PC-3 (cell line): ENCODE results near the gene IFNL1. TPM values are rescaled to one million over a fixed set of nuclear protein-coding genes. Genes with fewer than 3 reads are reported as not detected.

Source experiments
- ATAC-seq: fragments of 200-7000 bp; cut with Tn5 transposase; 2 replicates; pipeline ENCODE4 v1.9.1; 2020; ENCODE audit warnings: mild to moderate bottlenecking, moderate library complexity
- BruUV-seq: library from RNA; stranded (reverse); fragments of 400-500 nt; replicated peaks from 2 replicates; lab custom pipeline; 2021; lab: Mats Ljungman, UMichigan
- CTCF ChIA-PET: fragments of 300-600 bp; sonication (Branson Sonifier 250); formaldehyde crosslinking; loops from one replicate; lab custom pipeline; 2022; ENCODE audit warnings: antibody characterized with exemption; lab: Charles Lee
- POLR2A ChIA-PET: fragments of 300-600 bp; sonication (Branson Sonifier 250); formaldehyde crosslinking; loops from one replicate; lab custom pipeline; 2022; ENCODE audit warnings: antibody characterized with exemption; ENCODE audit not compliant: unreplicated experiment; lab: Charles Lee
- DNase-seq: peaks from one replicate; pipeline ENCODE4 v3.0.0-alpha.2; 2015
- H2AFZ ChIP-seq: fragments of 300-600 bp; sonication (generic); 2 replicates; pipeline ENCODE4 v1.6.0; 2016; ENCODE audit warnings: antibody characterized with exemption, low read length
- H3F3A ChIP-seq: fragments of 300-600 bp; sonication (generic); one replicate; pipeline ENCODE4 v1.6.0; 2017; ENCODE audit warnings: antibody characterized with exemption, low read length, control low read depth, mild to moderate bottlenecking; ENCODE audit not compliant: unreplicated experiment
- H3K27ac ChIP-seq: fragments of 300-600 bp; sonication (generic); 2 replicates; pipeline ENCODE4 v1.5.1; 2016; ENCODE audit warnings: mild to moderate bottlenecking, low read length
- H3K27me3 ChIP-seq: fragments of 300-600 bp; sonication (generic); 2 replicates; pipeline ENCODE4 v1.6.1; 2016; ENCODE audit warnings: low read length, mixed read lengths
- H3K36me3 ChIP-seq: fragments of 300-600 bp; sonication (generic); 2 replicates; pipeline ENCODE4 v1.6.1; 2016; ENCODE audit warnings: low read depth, mixed run types, low read length, mixed read lengths
- H3K4me1 ChIP-seq: fragments of 300-600 bp; sonication (generic); 2 replicates; pipeline ENCODE4 v1.5.1; 2016; ENCODE audit warnings: low read length; ENCODE audit not compliant: insufficient read depth
- H3K4me2 ChIP-seq: fragments of 300-600 bp; sonication (generic); 2 replicates; pipeline ENCODE4 v1.6.0; 2016; ENCODE audit warnings: low read length
- H3K4me3 ChIP-seq: fragments of 300-600 bp; sonication (generic); 2 replicates; pipeline ENCODE4 v1.5.1; 2016; ENCODE audit warnings: mild to moderate bottlenecking, low read length, mixed read lengths
- H3K79me2 ChIP-seq: fragments of 300-600 bp; sonication (generic); 2 replicates; pipeline ENCODE4 v1.6.1; 2017; ENCODE audit warnings: low read length, mixed read lengths
- H3K9ac ChIP-seq: fragments of 300-600 bp; sonication (generic); 2 replicates; pipeline ENCODE4 v1.6.0; 2016; ENCODE audit warnings: mild to moderate bottlenecking, low read length
- H3K9me2 ChIP-seq: fragments of 300-600 bp; sonication (generic); replicated peaks from 2 replicates; pipeline ENCODE4 v1.6.1; 2016; ENCODE audit warnings: mixed run types, low read length, mixed read lengths
- H3K9me3 ChIP-seq: fragments of 300-600 bp; sonication (generic); 2 replicates; pipeline ENCODE4 v1.6.1; 2016; ENCODE audit warnings: low read length, mixed read lengths
- H4K20me1 ChIP-seq: fragments of 300-600 bp; sonication (generic); 2 replicates; pipeline ENCODE4 v1.6.1; 2016; ENCODE audit warnings: low read length, mixed read lengths
- EZH2 ChIP-seq: fragments of 300-600 bp; sonication (generic); IDR thresholded peaks from one replicate; pipeline ENCODE4 v1.6.1; 2017; ENCODE audit warnings: antibody characterized with exemption, mild to moderate bottlenecking, low read length; ENCODE audit not compliant: unreplicated experiment
- EZH2phosphoT487 ChIP-seq: fragments of 300-600 bp; sonication (generic); IDR thresholded peaks from 2 replicates; pipeline ENCODE4 v1.6.1; 2018; ENCODE audit warnings: mild to moderate bottlenecking, antibody characterized with exemption, low read length, borderline replicate concordance
- intact Hi-C: fragments of 100-400 bp; cut with micrococcal nuclease; formaldehyde crosslinking; loops from 2 replicates; pipeline ENCODE4 v1.9.0; 2023
- total RNA-seq: library from RNA; depleted of rRNA; stranded (reverse); fragments of >200 nt; gene quantifications from 2 replicates; pipeline ENCODE4 v1.2.3, GENCODE V29; 2014
- TF ChIP-seq, protein P1 (sequence below): fragments of 300-600 bp; sonication (generic); conservative IDR thresholded peaks from 2 replicates; pipeline ENCODE4 v1.5.1; 2017; ENCODE audit warnings: antibody characterized with exemption, low read depth, mild to moderate bottlenecking, low read length

IFNL1 gene
- total RNA-seq, 1 experiment from 2014 or later, result not detected

DNA sequence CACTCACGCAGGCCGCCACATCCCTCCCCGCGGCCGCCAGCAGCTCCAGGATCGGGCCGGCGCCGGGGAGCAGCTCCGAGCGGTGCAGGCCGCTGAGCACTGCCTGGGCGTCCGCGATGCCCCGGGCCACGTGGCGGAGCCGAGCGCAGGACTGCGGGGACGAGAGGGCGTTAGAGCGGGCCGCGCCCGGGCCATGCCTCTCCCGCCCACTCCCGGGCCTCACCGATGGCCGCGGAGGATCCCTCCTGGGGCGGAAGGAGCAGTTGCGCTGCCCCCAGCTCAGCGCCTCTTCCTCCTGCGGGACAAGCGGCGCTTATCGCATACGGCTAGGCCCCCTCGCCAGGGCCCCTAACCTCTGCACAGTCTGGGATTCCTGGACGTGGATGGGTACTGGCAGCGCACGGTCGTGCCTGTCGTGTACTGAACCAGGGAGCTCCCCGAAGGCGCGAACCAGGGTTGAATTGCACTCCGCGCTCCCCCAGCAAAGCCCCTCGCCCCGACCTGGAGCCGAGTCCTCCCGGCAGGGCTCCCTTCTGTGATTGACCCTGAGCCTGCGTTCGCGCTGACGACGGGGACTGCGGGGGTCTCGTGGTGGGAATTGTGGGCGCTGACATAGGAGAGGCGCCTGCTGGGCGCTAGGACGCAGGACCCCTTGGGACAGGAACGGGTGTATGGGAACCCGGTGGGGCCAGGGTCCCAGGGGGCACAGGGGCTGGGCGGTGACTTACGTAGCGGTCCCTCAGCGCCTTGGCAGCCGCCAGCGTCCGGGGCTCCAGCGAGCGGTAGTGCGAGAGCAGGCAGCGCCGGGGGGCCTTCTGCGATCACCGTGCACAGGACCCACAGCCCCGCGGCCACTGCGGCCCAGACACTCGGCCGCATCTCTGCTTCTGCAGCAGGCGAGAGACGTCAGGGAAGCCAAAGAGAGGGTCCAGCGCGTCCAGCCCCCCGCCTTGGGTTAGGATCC, 48.2 kb upstream of the IFNL1 start:
- no peak overlapping the region for H3K27ac ChIP-seq
- no peaks in the 10 kb centered on the region for H3K4me1 ChIP-seq
- ChIA-PET POLR2A (no interaction called here), CTCF (no interaction called here)
- intact Hi-C loops, result no loop called here
- H3K4me2 ChIP-seq, result no peak overlapping the region
- TF ChIP-seq EZH2 (no peak), EZH2phosphoT487 (no peak)
- TF ChIP-seq, protein P1, sequence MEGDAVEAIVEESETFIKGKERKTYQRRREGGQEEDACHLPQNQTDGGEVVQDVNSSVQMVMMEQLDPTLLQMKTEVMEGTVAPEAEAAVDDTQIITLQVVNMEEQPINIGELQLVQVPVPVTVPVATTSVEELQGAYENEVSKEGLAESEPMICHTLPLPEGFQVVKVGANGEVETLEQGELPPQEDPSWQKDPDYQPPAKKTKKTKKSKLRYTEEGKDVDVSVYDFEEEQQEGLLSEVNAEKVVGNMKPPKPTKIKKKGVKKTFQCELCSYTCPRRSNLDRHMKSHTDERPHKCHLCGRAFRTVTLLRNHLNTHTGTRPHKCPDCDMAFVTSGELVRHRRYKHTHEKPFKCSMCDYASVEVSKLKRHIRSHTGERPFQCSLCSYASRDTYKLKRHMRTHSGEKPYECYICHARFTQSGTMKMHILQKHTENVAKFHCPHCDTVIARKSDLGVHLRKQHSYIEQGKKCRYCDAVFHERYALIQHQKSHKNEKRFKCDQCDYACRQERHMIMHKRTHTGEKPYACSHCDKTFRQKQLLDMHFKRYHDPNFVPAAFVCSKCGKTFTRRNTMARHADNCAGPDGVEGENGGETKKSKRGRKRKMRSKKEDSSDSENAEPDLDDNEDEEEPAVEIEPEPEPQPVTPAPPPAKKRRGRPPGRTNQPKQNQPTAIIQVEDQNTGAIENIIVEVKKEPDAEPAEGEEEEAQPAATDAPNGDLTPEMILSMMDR, result no peak
- no peaks in the 10 kb centered on the region for H3K36me3 ChIP-seq
- no peaks in the 10 kb centered on the region for H3K9me3 ChIP-seq
- H3K27me3 ChIP-seq, result no peaks in the 10 kb centered on the region
- no peaks in the 10 kb centered on the region for H4K20me1 ChIP-seq
- DNase-seq (no peak), ATAC-seq (no peak)
- H2AFZ ChIP-seq, result no peak overlapping the region
- H3K9ac ChIP-seq, result no peak overlapping the region
- no peak overlapping the region for H3K4me3 ChIP-seq
- no peaks in the 10 kb centered on the region for H3F3A ChIP-seq
- no TSS peak for BruUV-seq
- no peaks in the 10 kb centered on the region for H3K79me2 ChIP-seq
- no peaks in the 10 kb centered on the region for H3K9me2 ChIP-seq

DNA sequence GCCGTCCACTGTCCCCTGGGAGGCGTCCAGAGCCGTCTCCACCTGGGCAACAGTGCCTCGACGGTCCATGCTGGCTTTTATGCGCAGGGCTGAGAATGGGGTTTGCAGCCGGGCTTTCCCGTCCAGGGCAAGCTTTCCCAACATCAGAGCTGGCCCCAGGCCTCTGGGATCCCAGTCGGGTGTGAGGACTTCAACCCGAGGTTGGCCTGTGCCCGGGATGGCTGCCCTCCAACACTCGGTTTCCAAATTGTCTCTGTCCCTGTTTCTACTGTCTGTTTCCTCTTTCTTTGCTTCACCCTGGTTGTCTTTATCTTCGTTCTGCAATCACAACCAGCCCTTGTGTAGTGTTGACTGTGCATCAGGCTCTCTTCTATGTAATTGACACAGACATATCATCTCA, 47.4 kb upstream of the IFNL1 start, which contains the start of gene IFNL4:
TSS of gene IFNL4 (minus strand) at position 51 of the 400 bp plus-strand sequence.
- Histone ChIP-seq H2AFZ (no peak within 1 kb of the TSS), H3K79me2 (no peaks in the 10 kb centered on the region), H3K9me2 (no peaks in the 10 kb centered on the region), H3K4me3 (no peak within 1 kb of the TSS), H3F3A (no peaks in the 10 kb centered on the region), H3K4me1 (no peaks in the 10 kb centered on the region), H3K36me3 (no peaks in the 10 kb centered on the region), H3K9ac (no peak within 1 kb of the TSS), H3K4me2 (no peak within 1 kb of the TSS), H3K27me3 (no peaks in the 10 kb centered on the region), H3K9me3 (no peaks in the 10 kb centered on the region), H4K20me1 (no peaks in the 10 kb centered on the region), H3K27ac (no peak within 1 kb of the TSS)
- ATAC-seq, result no peak
- TF ChIP-seq EZH2 (no peak), EZH2phosphoT487 (no peak)
- TF ChIP-seq, protein P1, result no peak
- no peak for DNase-seq
- CTCF ChIA-PET, result no interaction called here
- intact Hi-C loops, result no loop called here
- BruUV-seq, result no TSS peak
- POLR2A ChIA-PET, result no interaction called here

DNA sequence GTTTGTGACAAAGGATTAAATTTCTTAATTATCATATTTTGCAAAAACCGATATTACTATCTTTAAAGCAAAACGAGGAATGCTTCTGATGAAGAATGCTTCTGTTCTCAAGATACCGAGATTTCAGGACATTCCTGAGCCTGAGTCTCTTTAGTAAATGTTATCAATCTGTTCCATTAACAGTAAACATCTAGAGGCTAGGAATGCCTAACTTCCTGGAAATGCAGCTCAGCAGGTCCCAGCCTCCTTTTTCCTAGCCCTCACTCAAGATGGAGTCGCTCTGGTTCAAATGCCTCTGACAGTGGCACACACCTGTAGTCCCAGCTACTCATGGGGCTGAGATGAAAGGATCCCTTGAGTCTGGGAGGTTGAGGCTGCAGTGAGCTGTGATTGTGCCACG, 45.1 kb upstream of the IFNL1 start:
- Histone ChIP-seq H3K9ac (no peak overlapping the region), H3K79me2 (no peaks in the 10 kb centered on the region), H4K20me1 (no peaks in the 10 kb centered on the region), H3K4me3 (no peak overlapping the region), H3K27ac (no peak overlapping the region), H3K27me3 (no peaks in the 10 kb centered on the region), H3K9me2 (no peaks in the 10 kb centered on the region), H3K36me3 (no peaks in the 10 kb centered on the region), H3K4me2 (no peak overlapping the region), H3K4me1 (no peaks in the 10 kb centered on the region), H3F3A (no peaks in the 10 kb centered on the region), H2AFZ (no peak overlapping the region), H3K9me3 (no peaks in the 10 kb centered on the region)
- DNase-seq (no peak), ATAC-seq (no peak)
- ChIA-PET POLR2A (no interaction called here), CTCF (no interaction called here)
- TF ChIP-seq EZH2phosphoT487 (no peak), EZH2 (no peak)
- TF ChIP-seq, protein P1, result no peak
- BruUV-seq, result no TSS peak
- intact Hi-C loops, result no loop called here
